GM12878 (cell line): ENCODE data around the gene UBA6. TPM values are rescaled to one million over a fixed set of nuclear protein-coding genes. Genes with fewer than 3 reads are reported as not detected.
A peak's percentile ranks its signal among the peaks of the same experiment; 100 is the strongest.

Experiments
- ATAC-seq: fragments of 200-7000 bp; cut with Tn5 transposase; 3 replicates; pipeline ENCODE4 v1.9.1; 2020; ENCODE audit warnings: mild to moderate bottlenecking, moderate library complexity
- BruUV-seq: library from RNA; stranded (reverse); fragments of 400-500 nt; replicated peaks from 2 replicates; lab custom pipeline; 2021; lab: Mats Ljungman, UMichigan
- CTCF ChIA-PET: fragments of 300-600 bp; sonication (Branson Sonifier 250); formaldehyde crosslinking; extraction: SDS; loops from one replicate; lab custom pipeline; 2021; ENCODE audit warnings: inconsistent platforms; lab: Yijun Ruan, JAX
- POLR2A ChIA-PET: fragments of 350-600 bp; formaldehyde crosslinking; extraction: SDS; loops from one replicate; lab custom pipeline; 2021; ENCODE audit warnings: inconsistent platforms; lab: Charles Lee
- RAD21 ChIA-PET: fragments of 300-600 bp; sonication (Branson Sonifier 250); formaldehyde crosslinking; loops from one replicate; lab custom pipeline; 2023; ENCODE audit warnings: antibody characterized with exemption; ENCODE audit not compliant: unreplicated experiment; lab: Charles Lee
- SMC1A ChIA-PET: fragments of 300-600 bp; sonication (Branson Sonifier 250); formaldehyde crosslinking; loops from one replicate; lab custom pipeline; 2023; ENCODE audit not compliant: unreplicated experiment, uncharacterized antibody; lab: Charles Lee
- DNase-seq: peaks from one replicate; pipeline ENCODE4 v3.0.0-alpha.2; 2011; ENCODE audit warnings: low read depth, low spot score
- FAIRE-seq: peaks from 3 replicates; lab custom pipeline; 2011; peaks lifted over from hg19 to GRCh38; lab: Jason Lieb, UNC
- H2AFZ ChIP-seq: 2 replicates; pipeline ENCODE4 v1.6.0; 2011; ENCODE audit warnings: low read depth, low read length, control low read depth; ENCODE audit not compliant: control insufficient read depth
- H3K27ac ChIP-seq: 2 replicates; pipeline ENCODE4 v1.5.1; 2011; ENCODE audit warnings: control low read depth; ENCODE audit not compliant: control insufficient read depth, insufficient read depth
- H3K27me3 ChIP-seq, 2 experiments: replicated peaks in 1 of 2; 2 replicates each; pipeline versions ENCODE4 v1.6.0 to v1.6.1; 2011; ENCODE audit warnings: low read length in 1 of 2; ENCODE audit not compliant: control insufficient read depth in 2 of 2, insufficient read depth in 2 of 2
- H3K36me3 ChIP-seq, 2 experiments: 2 replicates each; pipeline ENCODE4 v1.5.1; 2011; ENCODE audit warnings: low read length in 1 of 2; ENCODE audit not compliant: control insufficient read depth in 2 of 2, insufficient read depth in 2 of 2
- H3K4me1 ChIP-seq: 2 replicates; pipeline ENCODE4 v1.6.1; 2011; ENCODE audit warnings: mild to moderate bottlenecking, low read length, moderate library complexity, mixed read lengths; ENCODE audit not compliant: control insufficient read depth, insufficient read depth
- H3K4me2 ChIP-seq: 2 replicates; pipeline ENCODE4 v1.6.0; 2011; ENCODE audit warnings: control low read depth; ENCODE audit not compliant: control insufficient read depth, insufficient read depth
- H3K4me3 ChIP-seq: fragments of 200-600 bp; sonication (generic); 2 replicates; pipeline ENCODE4 v1.5.1; 2016
- H3K79me2 ChIP-seq: 2 replicates; pipeline ENCODE4 v1.6.0; 2011; ENCODE audit warnings: low read length; ENCODE audit not compliant: control insufficient read depth, insufficient read depth
- H3K9ac ChIP-seq: 2 replicates; pipeline ENCODE4 v1.8.0; 2011; ENCODE audit warnings: low read length, control low read depth, mixed read lengths; ENCODE audit not compliant: control insufficient read depth, insufficient read depth
- H3K9me3 ChIP-seq: replicated peaks from 3 replicates; pipeline ENCODE4 v1.5.1; 2011; ENCODE audit warnings: mild to moderate bottlenecking, low read length; ENCODE audit not compliant: control insufficient read depth, insufficient read depth
- H4K20me1 ChIP-seq: 2 replicates; pipeline ENCODE4 v1.6.0; 2011; ENCODE audit not compliant: control insufficient read depth, insufficient read depth
- ASH2L ChIP-seq: fragments of 300-600, 200-600 bp; sonication (generic); IDR thresholded peaks from 2 replicates; pipeline ENCODE4 v1.6.1; 2017; ENCODE audit warnings: low read depth, mild to moderate bottlenecking, borderline replicate concordance
- HDAC6 ChIP-seq: fragments of 200-600 bp; sonication (generic); IDR thresholded peaks from one replicate; pipeline ENCODE4 v1.8.0; 2017; ENCODE audit warnings: antibody characterized with exemption; ENCODE audit not compliant: unreplicated experiment
- NR2F1 ChIP-seq: fragments of 450-650 bp; conservative IDR thresholded peaks from 2 replicates; pipeline ENCODE4 v1.6.1; 2017; ENCODE audit warnings: mild to moderate bottlenecking
- RAD21 ChIP-seq: IDR thresholded peaks from 2 replicates; pipeline ENCODE4 v1.6.1; 2011; ENCODE audit warnings: mild to moderate bottlenecking, low read depth, low read length, moderate library complexity; ENCODE audit not compliant: insufficient read depth
- RB1 ChIP-seq: fragments of 450-650 bp; formaldehyde crosslinking; IDR thresholded peaks from 2 replicates; pipeline ENCODE4 v1.6.1; 2017; ENCODE audit warnings: mild to moderate bottlenecking, borderline replicate concordance
- STAT1 ChIP-seq: fragments of 450-650 bp; conservative IDR thresholded peaks from 2 replicates; pipeline ENCODE4 v1.6.1; 2014; ENCODE audit warnings: antibody characterized with exemption, mild to moderate bottlenecking
- SUPT20H ChIP-seq: IDR thresholded peaks from 2 replicates; pipeline ENCODE4 v1.6.1; 2011; ENCODE audit warnings: low read depth, mild to moderate bottlenecking, low read length, moderate library complexity, borderline replicate concordance; ENCODE audit not compliant: control insufficient read depth
- WGBS: methylation state at CpG from one replicate; pipeline ENCODE4 v1.1.6; 2016; ENCODE audit warnings: low lambda C conversion rate; ENCODE audit not compliant: insufficient replicate concordance, insufficient coverage; ENCODE audit errors: missing lambda C conversion rate; 5-methylcytosine and 5-hydroxymethylcytosine counted together
- in situ Hi-C: fragments of 300-500 bp; cut with MboI; formaldehyde crosslinking; loops from 9 replicates; pipeline ENCODE4 v1.14.3; 2018; ENCODE audit warnings: mixed read lengths
- intact Hi-C: fragments of 100-400 bp; cut with micrococcal nuclease; formaldehyde crosslinking; loops from one replicate; pipeline ENCODE4 v1.14.2; 2022; ENCODE audit not compliant: unreplicated experiment
- polyA plus RNA-seq, 11 experiments: library from polyadenylated mRNA; depleted of rRNA in 4 of 11; unstranded in 6 of 11; stranded (reverse) in 5 of 11; fragments of >200 nt; fragmentation: Nextera tagmentation in 4 of 11; fragmentation: Illumina TruSeq in 1 of 11; extraction: Ambion mirVana in 4 of 11; extraction: Trizol in 1 of 11; gene quantifications; 1 replicate in 1 of 11; 2 replicates in 10 of 11; pipeline versions ENCODE4 v1.2.1 to v1.2.3, GENCODE V29; 2011 to 2016; ENCODE audit warnings: inconsistent platforms in 2 of 11, missing spikeins in 2 of 11, low read depth in 1 of 11
- total RNA-seq, 4 experiments: library from RNA; depleted of rRNA in 3 of 4; stranded (reverse); fragments of >200 nt in 3 of 4; fragmentation: Illumina TruSeq in 1 of 4; extraction: Trizol in 1 of 4; gene quantifications; 2 replicates each; pipeline versions ENCODE4 v1.2.1 to v1.2.3, GENCODE V29; 2013 to 2021
- TF ChIP-seq, protein P1 (sequence below): fragments of 450-650 bp; conservative IDR thresholded peaks from 2 replicates; pipeline ENCODE4 v1.6.1; 2017; ENCODE audit warnings: mild to moderate bottlenecking, moderate library complexity

Gene UBA6
- total and polyA plus RNA-seq, 10 of the 15 experiments (the other 5 are each of a cell fraction or from before 2014, with no cell fraction given) = 7.9 to 70.6 (median 34.7) TPM

- RAD21 ChIA-PET = interaction anchor here (0.9 to 1.3 kb wide), 3 partner anchors 74 to 82 kb away, joined by 3 to 5 read pairs (median 4); no protein-coding TSS in a partner anchor
- ATAC-seq (no peak), DNase-seq (no peak)
- Histone ChIP-seq H3K9me3 (no peaks in the 10 kb centered on the region), H3K4me3 (no peak overlapping the region)
- in situ Hi-C loops = no loop called here
- no peak for TF ChIP-seq STAT1
- no peak for TF ChIP-seq RB1
- TF ChIP-seq NR2F1 = no peak
- 0 out of 2 replicates have a peak, but pooled peaks have one; percentile 18 for TF ChIP-seq RAD21
- TF ChIP-seq, protein P1, sequence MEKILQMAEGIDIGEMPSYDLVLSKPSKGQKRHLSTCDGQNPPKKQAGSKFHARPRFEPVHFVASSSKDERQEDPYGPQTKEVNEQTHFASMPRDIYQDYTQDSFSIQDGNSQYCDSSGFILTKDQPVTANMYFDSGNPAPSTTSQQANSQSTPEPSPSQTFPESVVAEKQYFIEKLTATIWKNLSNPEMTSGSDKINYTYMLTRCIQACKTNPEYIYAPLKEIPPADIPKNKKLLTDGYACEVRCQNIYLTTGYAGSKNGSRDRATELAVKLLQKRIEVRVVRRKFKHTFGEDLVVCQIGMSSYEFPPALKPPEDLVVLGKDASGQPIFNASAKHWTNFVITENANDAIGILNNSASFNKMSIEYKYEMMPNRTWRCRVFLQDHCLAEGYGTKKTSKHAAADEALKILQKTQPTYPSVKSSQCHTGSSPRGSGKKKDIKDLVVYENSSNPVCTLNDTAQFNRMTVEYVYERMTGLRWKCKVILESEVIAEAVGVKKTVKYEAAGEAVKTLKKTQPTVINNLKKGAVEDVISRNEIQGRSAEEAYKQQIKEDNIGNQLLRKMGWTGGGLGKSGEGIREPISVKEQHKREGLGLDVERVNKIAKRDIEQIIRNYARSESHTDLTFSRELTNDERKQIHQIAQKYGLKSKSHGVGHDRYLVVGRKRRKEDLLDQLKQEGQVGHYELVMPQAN = no peak
- no peak for TF ChIP-seq ASH2L
- TF ChIP-seq SUPT20H = no peak
- no peak for TF ChIP-seq HDAC6
- TF ChIP-seq, all 136 proteins: peak for 1
- BruUV-seq = no TSS peak
- 100% methylated on average over 3 of the region's 3 CpGs for WGBS
- H3K27ac ChIP-seq = no peak overlapping the region
- no peak overlapping the region for H3K4me2 ChIP-seq
- intact Hi-C loops = loop anchor here (5.0 kb wide), 1 partner anchor 78 kb away; the partner anchor contains the start of gene CENPC
- SMC1A ChIA-PET = interaction anchor here (0.8 to 2.2 kb wide), 9 partner anchors 12 to 89 kb away, joined by 4 to 9 read pairs (median 4); no protein-coding TSS in a partner anchor
- no peaks in the 10 kb centered on the region for H3K79me2 ChIP-seq
- H4K20me1 ChIP-seq = no peaks in the 10 kb centered on the region
- no peak for FAIRE-seq
- no peaks in the 10 kb centered on the region for H3K4me1 ChIP-seq
- CTCF ChIA-PET = interaction anchor here (0.8 to 2.8 kb wide), 7 partner anchors 9 to 122 kb away, joined by 3 to 14 read pairs (median 3); no protein-coding TSS in a partner anchor
- POLR2A ChIA-PET = interaction anchor here (1.2 kb wide), 1 partner anchor 75 kb away, joined by 3 read pairs; no protein-coding TSS in a partner anchor
- H3K9ac ChIP-seq = no peak overlapping the region
- peaks cover 1 to 20% of the 10 kb centered on the region in 2 experiments for H3K36me3 ChIP-seq
- H3K27me3 ChIP-seq = no peaks in the 10 kb centered on the region
- no peak overlapping the region for H2AFZ ChIP-seq
These were observed 76.0 kb downstream of the UBA6 start for GRCh38 chr4:67624939-67625338.
